Suprapubic skin (tissue), 4 donors: ENCODE data around the gene TSPAN32. TPM values are rescaled to one million over a fixed set of nuclear protein-coding genes. Genes with fewer than 3 reads are reported as not detected.

Experiments used
- DNase-seq, 2 donors: peaks; one replicate each; pipeline ENCODE4 v3.0.0-alpha.2; 2019; ENCODE audit warnings: low spot score in 2 of 2
- H3K27ac ChIP-seq: fragments of 200-600 bp; sonication (generic); one replicate; pipeline ENCODE4 v1.5.1; 2019
- H3K27me3 ChIP-seq: fragments of 200-600 bp; sonication (generic); one replicate; pipeline ENCODE4 v1.5.1; 2019
- H3K36me3 ChIP-seq: fragments of 200-600 bp; sonication (generic); one replicate; pipeline ENCODE4 v1.5.1; 2019
- H3K4me1 ChIP-seq: fragments of 200-600 bp; sonication (generic); one replicate; pipeline ENCODE4 v1.5.1; 2019
- H3K4me3 ChIP-seq: fragments of 200-600 bp; sonication (generic); one replicate; pipeline ENCODE4 v1.5.1; 2019; ENCODE audit warnings: mild to moderate bottlenecking
- H3K9me3 ChIP-seq: fragments of 200-600 bp; sonication (generic); one replicate; pipeline ENCODE4 v1.5.1; 2019
- EP300 ChIP-seq: sonication (generic); formaldehyde crosslinking; IDR thresholded peaks from one replicate; pipeline ENCODE4 v1.6.1; 2017; ENCODE audit warnings: antibody characterized with exemption
- POLR2A ChIP-seq, 2 donors: fragments of 450-650 bp; IDR thresholded peaks; one replicate each; pipeline ENCODE4 v1.6.1; 2017; ENCODE audit warnings: antibody characterized with exemption in 2 of 2, mild to moderate bottlenecking in 2 of 2, moderate library complexity in 2 of 2
- POLR2AphosphoS5 ChIP-seq, 3 donors: sonication (generic); formaldehyde crosslinking; IDR thresholded peaks; one replicate each; pipeline ENCODE4 v1.6.1; 2017; ENCODE audit warnings: antibody characterized with exemption in 3 of 3
- WGBS: methylation state at CpG from one replicate; pipeline ENCODE4 v1.1.5; 2018; 5-methylcytosine and 5-hydroxymethylcytosine counted together
- total RNA-seq, 4 donors: library from RNA; depleted of rRNA; stranded (reverse); fragments of >200 nt; gene quantifications; one replicate each; pipeline ENCODE4 v1.1.0, GENCODE V29; 2016
- TF ChIP-seq, protein P1 (sequence below), 2 donors: fragments of 200-600 bp in 1 of 2; fragments of 450-650 bp in 1 of 2; sonication (generic) in 1 of 2; IDR thresholded peaks; one replicate each; pipeline ENCODE4 v1.5.1; 2016 to 2019; ENCODE audit warnings: antibody characterized with exemption in 2 of 2, mild to moderate bottlenecking in 1 of 2, moderate library complexity in 1 of 2

TSPAN32 gene
- total RNA-seq, 4 donors from 2014 or later: 0.26 to 4.3 TPM; not detected in 2

DNA sequence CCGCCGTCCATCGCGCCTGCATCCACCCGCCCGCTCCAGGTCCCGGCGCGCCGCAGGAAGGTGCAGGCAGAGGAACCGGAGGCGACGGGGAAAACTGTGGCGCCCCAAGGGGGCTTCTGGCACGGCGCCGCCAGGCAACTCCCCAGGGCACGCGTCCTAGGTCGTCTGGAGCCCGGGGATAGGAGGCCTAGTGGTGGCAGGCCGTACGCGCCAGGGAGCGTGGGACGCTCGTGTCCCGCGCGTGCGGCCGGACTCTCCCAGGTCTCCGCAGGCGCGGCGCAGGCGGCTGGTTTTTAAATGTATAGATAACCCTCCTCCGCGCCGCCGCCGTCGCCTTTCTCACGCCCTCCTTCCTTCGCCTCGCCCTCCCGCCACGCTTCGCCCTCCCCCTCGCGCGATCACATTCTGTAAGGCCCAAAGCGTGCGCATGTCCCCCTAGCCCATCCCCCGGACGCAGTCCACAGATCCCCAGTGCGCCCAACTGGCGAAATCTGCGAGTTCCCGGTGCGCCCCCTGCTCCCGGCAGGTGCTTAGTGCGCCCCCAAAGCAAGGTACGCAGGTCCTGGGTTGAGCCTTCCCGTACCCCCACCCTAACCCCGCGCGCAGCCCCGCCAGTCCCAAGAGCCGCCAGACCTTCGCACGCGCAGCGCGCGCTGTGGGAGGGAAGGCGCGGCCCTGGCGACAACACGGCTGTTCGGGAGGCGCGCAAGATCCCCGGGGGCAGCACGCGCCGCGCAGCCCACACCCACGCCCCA lies 31.3 kb upstream of the TSPAN32 start, which contains the start of gene ASCL2:
ASCL2 (minus strand) TSS at position 267 of the 755 bp plus-strand sequence; CDS start at position 11, 256 bp downstream.
- peak in 1 of 2 donors; percentile 69 for DNase-seq
- Histone ChIP-seq H3K27me3 (peaks cover 47% of the 10 kb centered on the region), H3K4me3 (peak within 1 kb of the TSS; percentile 65), H3K27ac (peak within 1 kb of the TSS; percentile 89), H3K9me3 (no peaks in the 10 kb centered on the region), H3K4me1 (peaks cover 44% of the 10 kb centered on the region), H3K36me3 (no peaks in the 10 kb centered on the region)
- TF ChIP-seq, protein P1, sequence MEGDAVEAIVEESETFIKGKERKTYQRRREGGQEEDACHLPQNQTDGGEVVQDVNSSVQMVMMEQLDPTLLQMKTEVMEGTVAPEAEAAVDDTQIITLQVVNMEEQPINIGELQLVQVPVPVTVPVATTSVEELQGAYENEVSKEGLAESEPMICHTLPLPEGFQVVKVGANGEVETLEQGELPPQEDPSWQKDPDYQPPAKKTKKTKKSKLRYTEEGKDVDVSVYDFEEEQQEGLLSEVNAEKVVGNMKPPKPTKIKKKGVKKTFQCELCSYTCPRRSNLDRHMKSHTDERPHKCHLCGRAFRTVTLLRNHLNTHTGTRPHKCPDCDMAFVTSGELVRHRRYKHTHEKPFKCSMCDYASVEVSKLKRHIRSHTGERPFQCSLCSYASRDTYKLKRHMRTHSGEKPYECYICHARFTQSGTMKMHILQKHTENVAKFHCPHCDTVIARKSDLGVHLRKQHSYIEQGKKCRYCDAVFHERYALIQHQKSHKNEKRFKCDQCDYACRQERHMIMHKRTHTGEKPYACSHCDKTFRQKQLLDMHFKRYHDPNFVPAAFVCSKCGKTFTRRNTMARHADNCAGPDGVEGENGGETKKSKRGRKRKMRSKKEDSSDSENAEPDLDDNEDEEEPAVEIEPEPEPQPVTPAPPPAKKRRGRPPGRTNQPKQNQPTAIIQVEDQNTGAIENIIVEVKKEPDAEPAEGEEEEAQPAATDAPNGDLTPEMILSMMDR (IDR thresholded peaks at IDR 0.05): no peak
- no peak for TF ChIP-seq EP300
- no peak for TF ChIP-seq POLR2A (IDR thresholded peaks at IDR 0.05)
- no peak for TF ChIP-seq POLR2AphosphoS5 (IDR thresholded peaks at IDR 0.05)
- under 1% methylated on average over 40 of the region's 89 CpGs for WGBS

DNA sequence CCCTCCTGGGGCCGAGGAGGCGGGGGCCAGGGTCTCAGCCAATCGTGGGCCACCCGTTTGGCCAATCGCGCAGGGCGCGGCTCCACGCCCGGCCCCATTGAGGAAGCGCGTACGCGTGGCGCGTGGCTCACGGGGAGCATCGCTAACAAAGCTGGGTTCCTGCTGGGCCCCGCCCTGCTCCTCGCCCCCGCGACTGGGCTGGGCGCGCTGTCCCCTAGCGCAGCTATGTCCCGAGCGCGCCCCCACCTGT lies 30.8 kb upstream of the TSPAN32 start:
- Histone ChIP-seq H3K27me3 (peaks cover 47% of the 10 kb centered on the region), H3K36me3 (no peaks in the 10 kb centered on the region), H3K27ac (no peak overlapping the region), H3K4me1 (peaks cover 39% of the 10 kb centered on the region), H3K9me3 (no peaks in the 10 kb centered on the region), H3K4me3 (peak overlapping the region; percentile 65)
- no peak for DNase-seq
- no CpG with 5 or more reads among the region's 28 CpGs for WGBS
- TF ChIP-seq EP300: no peak
- no peak for TF ChIP-seq POLR2A (IDR thresholded peaks at IDR 0.05)
- TF ChIP-seq, protein P1 (IDR thresholded peaks at IDR 0.05): no peak
- TF ChIP-seq POLR2AphosphoS5 (IDR thresholded peaks at IDR 0.05): no peak

DNA sequence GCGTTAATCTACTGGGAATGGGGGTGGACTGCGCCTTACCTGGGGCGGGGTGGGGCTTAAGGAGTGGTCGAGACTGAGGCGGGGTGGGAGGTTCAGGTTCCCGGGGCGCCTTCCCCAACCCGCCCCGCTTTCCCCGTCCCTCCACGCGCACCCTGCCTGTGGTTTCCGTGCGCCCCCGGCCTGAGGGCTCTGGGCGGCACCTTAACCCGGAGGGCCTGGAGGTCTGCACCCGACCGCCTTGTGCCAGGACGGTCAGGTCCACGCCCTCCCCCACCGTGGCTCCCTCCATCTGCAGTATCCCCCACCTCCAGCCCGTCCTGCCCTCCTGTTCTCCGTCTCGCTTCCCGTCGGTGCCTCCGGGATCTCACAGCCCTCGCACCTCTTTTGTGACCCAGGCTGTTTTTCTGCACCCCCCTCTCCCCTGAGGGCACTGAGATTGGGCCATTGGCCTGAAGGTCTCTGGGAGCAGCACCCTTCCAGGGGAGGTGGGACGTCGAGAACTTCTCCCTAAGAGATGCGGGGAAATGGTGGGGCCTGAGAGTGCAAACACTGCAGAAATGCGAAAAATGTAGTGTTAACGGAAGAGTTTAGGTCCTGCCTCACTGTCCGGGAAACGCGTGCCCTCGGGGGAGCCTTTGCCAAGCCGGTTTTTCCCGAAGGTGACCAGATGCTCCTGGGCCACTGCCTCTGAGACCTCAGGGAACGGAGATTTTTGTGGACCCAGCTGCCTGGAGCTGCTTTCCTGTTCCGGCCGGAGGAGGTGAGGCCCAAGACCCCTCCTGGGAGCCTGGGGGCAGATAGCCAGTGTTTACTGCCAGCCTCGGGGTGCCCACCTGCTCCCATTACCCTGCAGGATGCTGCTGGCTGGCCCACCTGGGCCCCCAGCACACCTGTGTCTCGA lies 30.2 kb upstream of the TSPAN32 start:
- Histone ChIP-seq H3K4me3 (peak overlapping the region; percentile 65), H3K27me3 (peaks cover 47% of the 10 kb centered on the region), H3K36me3 (no peaks in the 10 kb centered on the region), H3K27ac (no peak overlapping the region), H3K4me1 (peaks cover 39% of the 10 kb centered on the region), H3K9me3 (no peaks in the 10 kb centered on the region)
- 53% methylated on average over 25 of the region's 45 CpGs for WGBS
- TF ChIP-seq, protein P1 (IDR thresholded peaks at IDR 0.05): no peak
- TF ChIP-seq EP300 (no peak), POLR2AphosphoS5 (IDR thresholded peaks at IDR 0.05) (no peak), POLR2A (IDR thresholded peaks at IDR 0.05) (no peak)
- DNase-seq: peak; percentile 64 to 70

DNA sequence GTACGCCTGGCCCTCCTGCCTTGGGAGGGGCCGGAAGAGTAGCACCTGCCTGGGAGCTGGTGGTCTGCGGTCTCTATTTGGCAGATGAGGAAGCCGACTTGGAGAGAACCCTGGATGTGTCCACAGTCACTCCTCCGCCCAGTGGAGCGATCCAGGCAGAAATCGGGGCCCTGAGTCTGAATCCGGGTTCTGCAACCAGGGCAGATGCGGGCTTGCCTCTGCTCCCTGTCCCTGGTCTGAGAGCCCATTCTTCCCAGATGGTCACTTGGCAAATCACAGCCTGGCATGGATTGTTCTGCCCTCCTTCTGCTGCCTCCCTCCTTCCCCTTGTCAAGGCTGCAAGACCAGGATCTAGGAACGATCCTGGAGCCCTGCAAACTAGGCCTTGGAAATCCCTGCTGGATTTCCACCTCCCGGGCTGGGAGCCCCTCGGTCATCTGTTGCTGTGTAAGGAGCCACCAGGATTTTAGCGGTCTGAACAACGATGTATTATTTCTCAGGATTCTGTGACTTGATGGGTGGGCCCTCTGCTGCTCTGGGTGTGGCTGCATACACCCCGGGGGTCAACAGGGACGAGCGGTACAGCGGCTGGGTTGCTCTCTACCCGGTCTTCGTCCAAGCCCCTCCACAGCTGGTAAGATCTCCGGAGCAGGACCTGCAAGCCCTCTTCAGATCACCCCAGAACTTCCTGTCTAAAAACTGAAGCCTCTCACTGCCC lies 29.4 kb upstream of the TSPAN32 start:
- Histone ChIP-seq H3K36me3 (no peaks in the 10 kb centered on the region), H3K27ac (no peak overlapping the region), H3K4me3 (no peak overlapping the region), H3K27me3 (peaks cover 47% of the 10 kb centered on the region), H3K9me3 (no peaks in the 10 kb centered on the region), H3K4me1 (peaks cover 39% of the 10 kb centered on the region)
- WGBS: 92% methylated on average over 19 of the region's 21 CpGs
- peak in 1 of 2 donors; percentile 50 for DNase-seq
- TF ChIP-seq EP300 (no peak), POLR2AphosphoS5 (IDR thresholded peaks at IDR 0.05) (no peak), POLR2A (IDR thresholded peaks at IDR 0.05) (no peak)
- TF ChIP-seq, protein P1 (IDR thresholded peaks at IDR 0.05): no peak
